ENCODE measurements around the gene FOSL1.

Gene FOSL1

DNA sequence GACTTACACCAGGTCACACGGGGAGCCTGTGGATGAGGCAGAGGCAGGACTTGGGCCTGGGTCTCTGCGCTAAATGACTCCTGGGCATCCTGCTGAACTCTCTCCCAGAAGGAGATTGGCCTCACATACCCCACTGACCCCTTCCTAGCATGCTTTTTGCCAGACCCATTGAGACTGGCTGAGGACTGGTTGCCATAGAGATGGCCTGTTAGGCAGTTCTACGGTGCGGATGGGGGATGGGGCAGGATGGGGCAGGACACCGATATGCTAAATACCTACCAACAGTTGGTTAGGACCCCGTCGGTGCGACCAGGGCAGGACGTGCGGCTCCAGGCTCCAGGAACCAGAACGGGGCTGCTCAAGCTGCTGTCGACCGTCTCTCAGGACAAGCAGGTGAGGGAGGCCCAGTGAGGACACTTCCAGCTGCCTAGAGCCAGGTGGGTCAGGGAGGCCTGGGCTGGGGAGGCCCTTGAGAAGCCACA, 45.3 kb upstream of the FOSL1 start, which contains the start of gene TSGA10IP:
Gene TSGA10IP (plus strand): TSS at position 51 of the 482 bp plus-strand sequence. CDS start 196 bp downstream, at position 247.
- TF ChIP-seq MYC (IDR thresholded peaks at IDR 0.05; ENCODE audit: low read depth, low read length) = no peak
- TF ChIP-seq POLR2A (IDR thresholded peaks at IDR 0.05; ENCODE audit: extremely low read depth, insufficient read length) = no peak
- TF ChIP-seq, protein P1, sequence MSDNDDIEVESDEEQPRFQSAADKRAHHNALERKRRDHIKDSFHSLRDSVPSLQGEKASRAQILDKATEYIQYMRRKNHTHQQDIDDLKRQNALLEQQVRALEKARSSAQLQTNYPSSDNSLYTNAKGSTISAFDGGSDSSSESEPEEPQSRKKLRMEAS (IDR thresholded peaks at IDR 0.05; ENCODE audit: low read depth, low read length) = no peak
- H3K4me3 ChIP-seq (ENCODE audit: low read depth, low read length) = no peak within 1 kb of the TSS
- DNase-seq (ENCODE audit: low read depth) = no peak

DNA sequence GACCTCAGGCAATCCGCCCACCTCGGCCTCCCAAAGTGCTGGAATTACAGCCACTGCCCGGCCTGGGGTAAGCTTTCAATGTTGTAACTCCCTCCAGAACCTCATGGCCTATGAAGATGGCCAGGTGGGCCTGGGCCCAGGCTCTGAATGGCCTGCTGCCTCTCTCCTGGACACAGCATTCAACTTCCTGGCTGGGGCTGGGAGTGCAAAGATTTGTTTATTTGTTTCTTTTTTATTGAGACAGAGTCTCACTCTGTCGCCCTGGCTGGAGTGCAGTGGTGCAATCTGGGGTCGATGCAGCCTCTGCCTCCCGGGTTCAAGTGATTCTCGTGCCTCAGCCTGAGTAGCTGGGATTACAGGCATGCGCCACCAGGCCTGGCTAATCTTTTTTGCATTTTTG, 44.6 kb upstream of the FOSL1 start:
- no peak overlapping the region for H3K4me3 ChIP-seq (ENCODE audit: low read depth, low read length)
- DNase-seq (ENCODE audit: low read depth) = no peak
- TF ChIP-seq, protein P1 (IDR thresholded peaks at IDR 0.05; ENCODE audit: low read depth, low read length) = no peak
- TF ChIP-seq MYC (IDR thresholded peaks at IDR 0.05; ENCODE audit: low read depth, low read length) (no peak), CTCF (IDR thresholded peaks at IDR 0.05; ENCODE audit: low read depth, low read length) (no peak), POLR2A (IDR thresholded peaks at IDR 0.05; ENCODE audit: extremely low read depth, insufficient read length) (no peak)

- DNase-seq (ENCODE audit: low read depth) = no peak
- TF ChIP-seq CTCF (IDR thresholded peaks at IDR 0.05; ENCODE audit: low read depth, low read length) = no peak
- no peak overlapping the region for H3K4me3 ChIP-seq (ENCODE audit: low read depth, low read length)
Observed at GRCh38 chr11:65944191-65944590, 44.0 kb upstream of the FOSL1 start.

GRCh38 chr11:65942531-65942930, 42.3 kb upstream of the FOSL1 start:
- no peak overlapping the region for H3K4me3 ChIP-seq (ENCODE audit: low read depth, low read length)
- no peak for DNase-seq (ENCODE audit: low read depth)
- TF ChIP-seq CTCF (IDR thresholded peaks at IDR 0.05; ENCODE audit: low read depth, low read length) (no peak), POLR2A (IDR thresholded peaks at IDR 0.05; ENCODE audit: extremely low read depth, insufficient read length) (no peak), MYC (IDR thresholded peaks at IDR 0.05; ENCODE audit: low read depth, low read length) (no peak)
- TF ChIP-seq, protein P1 (IDR thresholded peaks at IDR 0.05; ENCODE audit: low read depth, low read length) = no peak

DNA sequence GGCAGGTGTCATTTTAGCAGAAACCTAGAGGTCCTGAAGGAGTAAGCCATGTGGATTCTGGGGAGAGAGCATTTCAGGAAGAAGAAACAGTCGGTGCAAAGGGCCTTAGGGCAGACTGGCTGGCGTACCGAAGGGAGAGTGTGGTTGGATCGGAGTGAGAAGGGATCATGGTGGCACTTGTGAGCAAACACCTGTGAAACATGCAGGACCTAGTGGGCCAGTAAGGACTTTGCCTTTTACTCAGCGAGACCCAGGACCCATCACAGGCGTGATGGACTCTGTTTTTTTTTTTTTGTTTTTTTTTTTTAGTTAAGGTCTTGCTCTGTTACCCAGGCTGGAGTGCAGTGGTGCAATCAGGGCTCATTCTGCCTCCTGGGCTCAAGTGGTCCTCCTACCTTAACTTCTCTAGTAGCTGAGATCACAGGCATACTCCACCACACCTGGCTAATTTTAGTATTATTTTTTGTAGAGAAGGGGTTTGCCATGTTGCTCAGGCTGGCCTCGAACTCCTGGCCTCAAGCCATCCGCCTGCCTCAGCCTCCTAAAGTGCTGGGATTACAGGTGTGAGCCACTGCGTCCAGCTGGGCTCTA, 41.6 kb upstream of the FOSL1 start:
- no peak for DNase-seq (ENCODE audit: low read depth)
- TF ChIP-seq, protein P1 (IDR thresholded peaks at IDR 0.05; ENCODE audit: low read depth, low read length) = no peak
- TF ChIP-seq POLR2A (IDR thresholded peaks at IDR 0.05; ENCODE audit: extremely low read depth, insufficient read length) = no peak
- no peak overlapping the region for H3K4me3 ChIP-seq (ENCODE audit: low read depth, low read length)

GRCh38 chr11:65937766-65938165, 37.6 kb upstream of the FOSL1 start:
- TF ChIP-seq MYC (IDR thresholded peaks at IDR 0.05; ENCODE audit: low read depth, low read length) (no peak), POLR2A (IDR thresholded peaks at IDR 0.05; ENCODE audit: extremely low read depth, insufficient read length) (no peak), CTCF (IDR thresholded peaks at IDR 0.05; ENCODE audit: low read depth, low read length) (no peak)
- TF ChIP-seq, protein P1 (IDR thresholded peaks at IDR 0.05; ENCODE audit: low read depth, low read length) = no peak
- no peak for DNase-seq (ENCODE audit: low read depth)
- no peak overlapping the region for H3K4me3 ChIP-seq (ENCODE audit: low read depth, low read length)

- no peak overlapping the region for H3K4me3 ChIP-seq (ENCODE audit: low read depth, low read length)
- no peak for DNase-seq (ENCODE audit: low read depth)
- TF ChIP-seq CTCF (IDR thresholded peaks at IDR 0.05; ENCODE audit: low read depth, low read length) (no peak), MYC (IDR thresholded peaks at IDR 0.05; ENCODE audit: low read depth, low read length) (no peak), POLR2A (IDR thresholded peaks at IDR 0.05; ENCODE audit: extremely low read depth, insufficient read length) (no peak)
- TF ChIP-seq, protein P1 (IDR thresholded peaks at IDR 0.05; ENCODE audit: low read depth, low read length) = no peak
Observed at GRCh38 chr11:65934014-65934413, 33.8 kb upstream of the FOSL1 start.
